Keratinocyte (primary cell): ENCODE data around the gene MAST1.

ENCODE experiments used
- EZH2 ChIP-seq: IDR thresholded peaks from one replicate; pipeline ENCODE4 v1.6.1; 2012; ENCODE audit warnings: inconsistent platforms, mild to moderate bottlenecking, low read length, moderate library complexity
- TF ChIP-seq, protein P1 (sequence below), 3 experiments: IDR thresholded peaks in 1 of 3; conservative IDR thresholded peaks in 1 of 3; optimal IDR thresholded peaks in 1 of 3; 2 replicates in 2 of 3; 3 replicates in 1 of 3; pipeline versions ENCODE3 to v1.5.1; 2011; ENCODE audit warnings: low read length in 3 of 3, mild to moderate bottlenecking in 3 of 3, moderate library complexity in 2 of 3, control low read depth in 1 of 3, inconsistent platforms in 1 of 3; ENCODE audit not compliant: insufficient read depth in 2 of 3; ENCODE audit errors: extremely low read depth in 1 of 3

DNA sequence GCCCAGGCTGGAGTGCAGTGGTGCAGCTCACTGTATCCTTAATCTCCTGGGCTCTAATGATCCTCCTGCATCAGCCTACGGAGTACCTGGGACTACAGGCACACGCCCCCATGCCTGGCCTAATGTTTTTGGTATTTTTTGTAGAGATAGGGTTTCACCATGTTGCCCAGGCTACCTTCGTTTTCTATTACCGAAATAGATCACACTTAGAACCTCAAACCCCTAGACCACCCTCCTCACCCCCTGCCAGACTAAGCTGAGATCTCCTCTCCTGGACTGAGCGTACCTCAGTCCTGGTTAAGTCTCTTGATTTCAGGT, 48.3 kb downstream of the MAST1 start:
- TF ChIP-seq, protein P1, sequence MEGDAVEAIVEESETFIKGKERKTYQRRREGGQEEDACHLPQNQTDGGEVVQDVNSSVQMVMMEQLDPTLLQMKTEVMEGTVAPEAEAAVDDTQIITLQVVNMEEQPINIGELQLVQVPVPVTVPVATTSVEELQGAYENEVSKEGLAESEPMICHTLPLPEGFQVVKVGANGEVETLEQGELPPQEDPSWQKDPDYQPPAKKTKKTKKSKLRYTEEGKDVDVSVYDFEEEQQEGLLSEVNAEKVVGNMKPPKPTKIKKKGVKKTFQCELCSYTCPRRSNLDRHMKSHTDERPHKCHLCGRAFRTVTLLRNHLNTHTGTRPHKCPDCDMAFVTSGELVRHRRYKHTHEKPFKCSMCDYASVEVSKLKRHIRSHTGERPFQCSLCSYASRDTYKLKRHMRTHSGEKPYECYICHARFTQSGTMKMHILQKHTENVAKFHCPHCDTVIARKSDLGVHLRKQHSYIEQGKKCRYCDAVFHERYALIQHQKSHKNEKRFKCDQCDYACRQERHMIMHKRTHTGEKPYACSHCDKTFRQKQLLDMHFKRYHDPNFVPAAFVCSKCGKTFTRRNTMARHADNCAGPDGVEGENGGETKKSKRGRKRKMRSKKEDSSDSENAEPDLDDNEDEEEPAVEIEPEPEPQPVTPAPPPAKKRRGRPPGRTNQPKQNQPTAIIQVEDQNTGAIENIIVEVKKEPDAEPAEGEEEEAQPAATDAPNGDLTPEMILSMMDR (optimal IDR thresholded peaks at IDR 0.05 in 1 of 3, IDR thresholded peaks at IDR 0.05 in 1 of 3, conservative IDR thresholded peaks at IDR 0.05 in 1 of 3; ENCODE audit: extremely low read depth in 1 of 3, insufficient read depth in 2 of 3, low read length in 3 of 3) = no peak
- no peak for TF ChIP-seq EZH2
